C4-2B (cell line): Measurements from ENCODE around the gene MSL3.

ENCODE experiments used
- CTCF ChIP-seq: fragments of 450-650 bp; conservative IDR thresholded peaks from 2 replicates; pipeline ENCODE4 v1.5.1; 2017; ENCODE audit warnings: mild to moderate bottlenecking
- ZFX ChIP-seq: fragments of 450-650 bp; IDR thresholded peaks from 2 replicates; pipeline ENCODE4 v1.6.1; 2017

- TF ChIP-seq CTCF (no peak), ZFX (no peak)
These were observed 32.2 kb upstream of the MSL3 start for GRCh38 chrX:11725631-11726442.
